ENCODE data around the gene LDHB.
"Not testable (repeated sequence)": the region's sequence is repeated elsewhere in the genome, so short reads cannot be mapped to it uniquely, and the experiment has no call there.

LDHB gene

GRCh38 chr12:21661396-21662093 is 3.9 kb upstream of the LDHB start:
- ATAC-seq: not testable (repeated sequence)

- no peak for ATAC-seq
Observed at GRCh38 chr12:21659383-21659782, 1.7 kb upstream of the LDHB start.

GRCh38 chr12:21656905-21657325 is 727 bp downstream of the LDHB start:
- ATAC-seq: peak in 1 of 2 donors; percentile 18

- no peak for ATAC-seq
Observed at GRCh38 chr12:21655591-21655990, 2.1 kb downstream of the LDHB start.

GRCh38 chr12:21651821-21652220 is 5.8 kb downstream of the LDHB start:
- no peak for ATAC-seq

GRCh38 chr12:21650997-21651396 is 6.6 kb downstream of the LDHB start:
- no peak for ATAC-seq

- no peak for ATAC-seq
Observed at GRCh38 chr12:21649034-21649433, 8.6 kb downstream of the LDHB start.

- ATAC-seq: no peak
Observed at GRCh38 chr12:21648378-21648777, 9.3 kb downstream of the LDHB start.

- no peak for ATAC-seq
Observed at GRCh38 chr12:21647179-21647578, 10.5 kb downstream of the LDHB start.

GRCh38 chr12:21645041-21645500 is 12.6 kb downstream of the LDHB start:
- not testable (repeated sequence) for ATAC-seq

GRCh38 chr12:21644516-21644915 is 13.1 kb downstream of the LDHB start:
- ATAC-seq: no peak

GRCh38 chr12:21643758-21644157 is 13.9 kb downstream of the LDHB start:
- no peak for ATAC-seq

- peak; percentile 80 to 93 for ATAC-seq
Observed at GRCh38 chr12:21642707-21643389, 14.8 kb downstream of the LDHB start.

GRCh38 chr12:21638054-21638891 is 19.4 kb downstream of the LDHB start:
- ATAC-seq: no peak

GRCh38 chr12:21634245-21634644 is 23.4 kb downstream of the LDHB start:
- no peak for ATAC-seq

- peak in 1 of 2 donors; percentile 38 for ATAC-seq
Observed at GRCh38 chr12:21631367-21631766, 26.3 kb downstream of the LDHB start.

GRCh38 chr12:21627924-21628323 is 29.7 kb downstream of the LDHB start:
- no peak for ATAC-seq

GRCh38 chr12:21618566-21618965 is 39.1 kb downstream of the LDHB start:
- no peak for ATAC-seq

- no peak for ATAC-seq
Observed at GRCh38 chr12:21617030-21617429, 40.6 kb downstream of the LDHB start.

- ATAC-seq: peak; percentile 85 to 88
Observed at GRCh38 chr12:21615431-21615830, 42.2 kb downstream of the LDHB start.

- ATAC-seq: no peak
Observed at GRCh38 chr12:21614506-21614905, 43.1 kb downstream of the LDHB start.

- no peak for ATAC-seq
Observed at GRCh38 chr12:21613931-21614330, 43.7 kb downstream of the LDHB start.

- ATAC-seq: no peak
Observed at GRCh38 chr12:21608196-21608595, 49.4 kb downstream of the LDHB start.
